Retina (tissue), 1 donor: ENCODE measurements around the gene ITGA4.

ENCODE experiments used
- DNase-seq: peaks from one replicate; pipeline ENCODE4 v3.0.0-alpha.2; 2016

Gene ITGA4

GRCh38 chr2:181517685-181518301 is 60.6 kb downstream of the ITGA4 start:
- DNase-seq: no peak

GRCh38 chr2:181520253-181520652 is 63.1 kb downstream of the ITGA4 start:
- DNase-seq: no peak

GRCh38 chr2:181523756-181524155 is 66.6 kb downstream of the ITGA4 start:
- DNase-seq: no peak

GRCh38 chr2:181526014-181526413 is 68.8 kb downstream of the ITGA4 start:
- no peak for DNase-seq

GRCh38 chr2:181527058-181527457 is 69.9 kb downstream of the ITGA4 start:
- DNase-seq: no peak

GRCh38 chr2:181528441-181528840 is 71.3 kb downstream of the ITGA4 start:
- DNase-seq: no peak

GRCh38 chr2:181536730-181537129 is 79.5 kb downstream of the ITGA4 start:
- no peak for DNase-seq

- DNase-seq: no peak
These were observed 83.2 kb downstream of the ITGA4 start for GRCh38 chr2:181540421-181540820.

GRCh38 chr2:181542170-181542569 is 85.0 kb downstream of the ITGA4 start:
- DNase-seq: no peak

- no peak for DNase-seq
These were observed 88.9 kb downstream of the ITGA4 start for GRCh38 chr2:181546086-181546485.

- no peak for DNase-seq
These were observed 95.6 kb downstream of the ITGA4 start for GRCh38 chr2:181552808-181553207.

- DNase-seq: no peak
These were observed 96.1 kb downstream of the ITGA4 start for GRCh38 chr2:181553244-181553643.

- DNase-seq: no peak
These were observed 97.1 kb downstream of the ITGA4 start for GRCh38 chr2:181554061-181554830.

GRCh38 chr2:181558371-181558770 is 101.2 kb downstream of the ITGA4 start:
- DNase-seq: no peak

- DNase-seq: no peak
These were observed 106.0 kb downstream of the ITGA4 start for GRCh38 chr2:181563101-181563692.

GRCh38 chr2:181566334-181567032 is 109.3 kb downstream of the ITGA4 start:
- DNase-seq: peak; percentile 61

- no peak for DNase-seq
These were observed 112.9 kb downstream of the ITGA4 start for GRCh38 chr2:181570059-181570458.

GRCh38 chr2:181570833-181571661 is 113.9 kb downstream of the ITGA4 start:
- no peak for DNase-seq

GRCh38 chr2:181573140-181573736 is 116.1 kb downstream of the ITGA4 start:
- DNase-seq: peak; percentile 26

GRCh38 chr2:181574321-181574720 is 117.1 kb downstream of the ITGA4 start:
- peak; percentile 57 for DNase-seq

GRCh38 chr2:181575024-181575649 is 118.0 kb downstream of the ITGA4 start:
- DNase-seq: peak; percentile 54

GRCh38 chr2:181575650-181576025 is 118.5 kb downstream of the ITGA4 start:
- DNase-seq: no peak
